Mesothelial cell of epicardium (in vitro differentiated cells): Measurements from ENCODE around the gene CACNA2D3. TPM values are rescaled to one million over a fixed set of nuclear protein-coding genes. Genes with fewer than 3 reads are reported as not detected.
A peak's percentile ranks its signal among the peaks of the same experiment; 100 is the strongest.

Source experiments
- DNase-seq, 2 experiments: peaks; one replicate each; pipeline ENCODE4 v3.0.0; 2021; ENCODE audit warnings: low spot score in 2 of 2; ENCODE audit not compliant: unreplicated experiment in 2 of 2
- H3K27ac Mint-ChIP-seq: 2 replicates; pipeline ENCODE4 v1.8.0; 2021; ENCODE audit warnings: mixed read lengths
- H3K27me3 Mint-ChIP-seq: 2 replicates; pipeline ENCODE4 v1.8.0; 2021; ENCODE audit warnings: low read depth, mixed read lengths
- H3K36me3 Mint-ChIP-seq: 2 replicates; pipeline ENCODE4 v1.8.0; 2021; ENCODE audit warnings: mixed read lengths
- H3K4me1 Mint-ChIP-seq: 2 replicates; pipeline ENCODE4 v1.8.0; 2021; ENCODE audit warnings: mixed read lengths
- H3K4me3 Mint-ChIP-seq: 2 replicates; pipeline ENCODE4 v1.8.0; 2021; ENCODE audit warnings: mild to moderate bottlenecking, moderate library complexity, mixed read lengths
- H3K9me3 Mint-ChIP-seq: 2 replicates; pipeline ENCODE4 v1.8.0; 2021; ENCODE audit warnings: mixed read lengths
- total RNA-seq: library from RNA; stranded (reverse); gene quantifications from 3 replicates; pipeline ENCODE4 v1.2.1, GENCODE V29; 2021
- TF ChIP-seq, protein P1 (sequence below): fragments of 200-600 bp; sonication (generic); IDR thresholded peaks from one replicate; pipeline ENCODE4 v1.5.0; 2021; ENCODE audit warnings: antibody characterized with exemption; ENCODE audit not compliant: unreplicated experiment

Gene CACNA2D3
- total RNA-seq, 1 donor from 2014 or later: 2.3 TPM

GRCh38 chr3:54744291-54744690 is 621.9 kb downstream of the CACNA2D3 start:
- DNase-seq: no peak
- no peak overlapping the region for H3K27ac Mint-ChIP-seq
- no peaks in the 10 kb centered on the region for H3K27me3 Mint-ChIP-seq
- no peak overlapping the region for H3K4me3 Mint-ChIP-seq
- H3K9me3 Mint-ChIP-seq: no peaks in the 10 kb centered on the region
- H3K36me3 Mint-ChIP-seq: no peaks in the 10 kb centered on the region
- peaks cover 6% of the 10 kb centered on the region for H3K4me1 Mint-ChIP-seq
- TF ChIP-seq, protein P1, sequence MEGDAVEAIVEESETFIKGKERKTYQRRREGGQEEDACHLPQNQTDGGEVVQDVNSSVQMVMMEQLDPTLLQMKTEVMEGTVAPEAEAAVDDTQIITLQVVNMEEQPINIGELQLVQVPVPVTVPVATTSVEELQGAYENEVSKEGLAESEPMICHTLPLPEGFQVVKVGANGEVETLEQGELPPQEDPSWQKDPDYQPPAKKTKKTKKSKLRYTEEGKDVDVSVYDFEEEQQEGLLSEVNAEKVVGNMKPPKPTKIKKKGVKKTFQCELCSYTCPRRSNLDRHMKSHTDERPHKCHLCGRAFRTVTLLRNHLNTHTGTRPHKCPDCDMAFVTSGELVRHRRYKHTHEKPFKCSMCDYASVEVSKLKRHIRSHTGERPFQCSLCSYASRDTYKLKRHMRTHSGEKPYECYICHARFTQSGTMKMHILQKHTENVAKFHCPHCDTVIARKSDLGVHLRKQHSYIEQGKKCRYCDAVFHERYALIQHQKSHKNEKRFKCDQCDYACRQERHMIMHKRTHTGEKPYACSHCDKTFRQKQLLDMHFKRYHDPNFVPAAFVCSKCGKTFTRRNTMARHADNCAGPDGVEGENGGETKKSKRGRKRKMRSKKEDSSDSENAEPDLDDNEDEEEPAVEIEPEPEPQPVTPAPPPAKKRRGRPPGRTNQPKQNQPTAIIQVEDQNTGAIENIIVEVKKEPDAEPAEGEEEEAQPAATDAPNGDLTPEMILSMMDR: no peak

DNA sequence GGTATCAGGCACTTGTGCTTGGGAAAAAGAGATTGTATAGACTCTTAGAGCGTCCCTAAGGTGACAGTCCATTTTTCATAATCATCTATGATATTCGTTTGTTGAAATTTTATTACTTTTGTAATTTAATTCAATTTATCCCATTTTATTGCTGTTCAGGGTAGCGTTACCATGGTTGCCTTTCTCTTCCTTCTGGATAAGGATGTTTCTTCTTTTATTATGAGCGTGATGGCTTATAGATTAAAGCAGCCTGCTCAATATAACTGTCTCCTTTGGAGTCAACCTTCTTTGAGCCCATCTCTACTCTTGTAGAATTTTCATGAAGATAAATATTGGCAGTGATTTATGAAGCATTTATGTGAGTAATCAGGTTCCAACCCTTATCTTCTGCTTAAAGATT is 623.5 kb downstream of the CACNA2D3 start:
- no peaks in the 10 kb centered on the region for H3K36me3 Mint-ChIP-seq
- H3K4me3 Mint-ChIP-seq: no peak overlapping the region
- no peaks in the 10 kb centered on the region for H3K9me3 Mint-ChIP-seq
- no peak overlapping the region for H3K27ac Mint-ChIP-seq
- peaks cover 6% of the 10 kb centered on the region for H3K4me1 Mint-ChIP-seq
- H3K27me3 Mint-ChIP-seq: no peaks in the 10 kb centered on the region
- TF ChIP-seq, protein P1: no peak
- no peak for DNase-seq

DNA sequence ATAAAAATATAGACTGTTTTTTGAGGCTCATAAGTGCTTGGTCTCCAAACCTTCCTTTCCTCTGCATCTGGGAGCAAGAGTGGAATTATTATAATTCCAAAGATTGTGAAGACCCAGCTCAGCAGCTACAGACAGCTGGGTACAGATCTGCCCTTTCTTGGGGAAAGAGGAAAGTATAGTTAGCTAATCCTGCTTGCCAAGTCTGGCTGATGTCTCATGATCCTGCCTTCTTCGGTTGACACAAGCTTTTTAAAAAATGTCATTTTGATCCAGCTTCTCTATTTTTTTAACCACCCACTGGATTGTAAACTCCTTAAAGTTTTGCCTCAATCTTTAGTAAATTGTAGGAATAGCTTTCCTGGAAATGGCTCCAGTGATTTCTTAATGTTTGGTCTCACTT is 624.4 kb downstream of the CACNA2D3 start:
- Mint-ChIP-seq H3K9me3 (no peaks in the 10 kb centered on the region), H3K4me1 (peaks cover 6% of the 10 kb centered on the region), H3K36me3 (no peaks in the 10 kb centered on the region), H3K27ac (no peak overlapping the region), H3K4me3 (no peak overlapping the region), H3K27me3 (no peaks in the 10 kb centered on the region)
- TF ChIP-seq, protein P1: no peak
- no peak for DNase-seq

DNA sequence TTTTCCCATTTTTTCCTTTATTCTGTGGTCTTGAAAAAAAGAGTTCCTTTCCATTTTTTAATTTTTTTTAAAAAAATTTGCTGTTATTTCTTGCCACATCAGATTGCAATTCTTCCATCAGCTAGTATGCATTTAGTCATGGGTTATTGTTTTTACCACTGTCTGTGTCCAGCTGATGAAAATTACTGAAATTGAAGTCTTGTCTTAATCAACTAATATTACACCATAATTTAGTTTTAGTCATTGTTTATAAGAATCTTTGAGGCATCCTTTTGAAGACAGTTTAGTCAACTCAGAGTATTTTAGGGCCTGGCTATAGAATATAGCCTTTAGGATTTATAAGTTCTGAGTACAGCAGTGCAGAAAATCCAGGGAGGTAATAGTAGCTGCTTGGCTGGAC is 633.4 kb downstream of the CACNA2D3 start:
- no peak for DNase-seq
- Mint-ChIP-seq H3K27me3 (no peaks in the 10 kb centered on the region), H3K9me3 (peaks cover 3% of the 10 kb centered on the region), H3K4me1 (peaks cover 19% of the 10 kb centered on the region), H3K36me3 (no peaks in the 10 kb centered on the region), H3K4me3 (no peak overlapping the region), H3K27ac (no peak overlapping the region)
- TF ChIP-seq, protein P1: no peak

- H3K27me3 Mint-ChIP-seq: no peaks in the 10 kb centered on the region
- H3K36me3 Mint-ChIP-seq: no peaks in the 10 kb centered on the region
- peaks cover 19% of the 10 kb centered on the region for H3K4me1 Mint-ChIP-seq
- peaks cover 3% of the 10 kb centered on the region for H3K9me3 Mint-ChIP-seq
- no peak overlapping the region for H3K4me3 Mint-ChIP-seq
- H3K27ac Mint-ChIP-seq: peak overlapping the region; percentile 8
- no peak for DNase-seq
- TF ChIP-seq, protein P1: no peak
These were observed 634.0 kb downstream of the CACNA2D3 start for GRCh38 chr3:54756330-54756731.

- no peaks in the 10 kb centered on the region for H3K27me3 Mint-ChIP-seq
- H3K4me3 Mint-ChIP-seq: no peak overlapping the region
- H3K36me3 Mint-ChIP-seq: no peaks in the 10 kb centered on the region
- H3K9me3 Mint-ChIP-seq: no peaks in the 10 kb centered on the region
- no peak for DNase-seq
- H3K27ac Mint-ChIP-seq: no peak overlapping the region
- peaks cover 19% of the 10 kb centered on the region for H3K4me1 Mint-ChIP-seq
- TF ChIP-seq, protein P1: no peak
These were observed 636.1 kb downstream of the CACNA2D3 start for GRCh38 chr3:54758461-54758860.
